Activated CD4-positive, alpha-beta T cell treated with anti-CD3 and anti-CD28 coated beads, Interleukin-2, Interleukin-4, amounts not matched to agents 100 ng/mL and 50 ng/mL, durations not matched to agents 16 hours and 8 hours (primary cell): ENCODE results near the gene NDUFS4.
"Not testable (repeated sequence)": the region's sequence is repeated elsewhere in the genome, so short reads cannot be mapped to it uniquely, and the experiment has no call there.

ENCODE experiments used
- DNase-seq: peaks from one replicate; pipeline ENCODE4 v3.0.0-alpha.2; 2020; ENCODE audit warnings: low spot score

NDUFS4 gene

DNA sequence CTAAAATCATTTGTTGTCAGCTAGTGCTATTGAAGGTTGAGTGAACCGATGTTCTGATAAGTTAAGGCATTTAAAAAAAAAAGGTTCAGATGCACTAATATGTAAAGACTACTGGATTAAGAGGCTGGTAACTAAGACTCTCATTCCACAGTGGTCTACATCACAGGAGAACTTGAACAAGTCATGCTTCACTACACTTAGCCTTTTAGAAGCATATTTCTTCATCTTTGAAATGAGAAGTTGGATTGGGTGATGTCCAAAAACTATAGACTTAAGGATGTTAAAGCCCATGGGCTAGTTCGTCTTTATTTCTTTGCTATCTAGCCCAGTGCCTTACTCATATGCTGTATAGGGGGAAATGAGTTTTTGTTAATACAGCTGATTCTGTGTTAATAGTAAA lies 107.2 kb downstream of the NDUFS4 start:
- DNase-seq: no peak

DNA sequence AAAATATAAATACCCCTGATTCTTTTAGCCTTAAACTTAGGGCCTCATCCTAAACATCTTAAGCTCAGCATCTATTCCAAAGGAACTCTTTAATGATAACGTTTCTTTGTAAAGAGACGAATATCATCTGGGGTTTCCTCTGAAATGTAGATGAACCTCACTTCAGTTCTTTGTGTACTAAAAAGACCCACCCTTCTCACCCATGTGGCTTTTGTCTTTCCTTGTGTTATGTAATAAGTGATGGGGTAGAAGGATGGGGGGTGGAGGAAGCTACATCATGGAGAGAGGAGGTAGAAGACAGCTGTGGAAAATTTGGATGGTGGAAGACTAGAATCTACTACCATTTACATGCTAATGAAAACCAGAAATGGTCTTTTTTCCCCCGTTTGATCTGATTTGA lies 111.0 kb downstream of the NDUFS4 start:
- DNase-seq: no peak

GRCh38 chr5:53674121-53674520 lies 113.7 kb downstream of the NDUFS4 start:
- no peak for DNase-seq

DNA sequence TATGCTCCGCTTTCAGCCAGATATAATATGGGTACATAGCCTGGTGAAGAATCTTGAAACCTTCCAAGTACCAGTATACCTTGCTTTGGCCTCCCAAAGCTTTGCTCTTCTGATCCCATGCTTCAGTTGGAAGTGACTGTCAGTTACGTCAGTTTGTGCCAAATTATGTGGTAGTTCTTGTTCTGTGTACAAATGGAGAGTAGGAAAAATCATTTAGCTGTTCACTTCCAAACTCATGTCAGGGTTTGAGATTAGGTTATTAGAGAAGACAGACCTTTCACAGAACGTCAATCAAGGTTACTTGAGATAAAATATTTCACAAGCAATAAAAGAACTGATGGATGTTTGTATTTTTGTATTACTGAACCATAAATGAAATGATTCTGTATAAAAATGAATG lies 117.2 kb downstream of the NDUFS4 start:
- DNase-seq: no peak

- no peak for DNase-seq
These were observed 118.7 kb downstream of the NDUFS4 start for GRCh38 chr5:53678981-53679660.

- no peak for DNase-seq
These were observed 120.6 kb downstream of the NDUFS4 start for GRCh38 chr5:53681079-53681478.

DNA sequence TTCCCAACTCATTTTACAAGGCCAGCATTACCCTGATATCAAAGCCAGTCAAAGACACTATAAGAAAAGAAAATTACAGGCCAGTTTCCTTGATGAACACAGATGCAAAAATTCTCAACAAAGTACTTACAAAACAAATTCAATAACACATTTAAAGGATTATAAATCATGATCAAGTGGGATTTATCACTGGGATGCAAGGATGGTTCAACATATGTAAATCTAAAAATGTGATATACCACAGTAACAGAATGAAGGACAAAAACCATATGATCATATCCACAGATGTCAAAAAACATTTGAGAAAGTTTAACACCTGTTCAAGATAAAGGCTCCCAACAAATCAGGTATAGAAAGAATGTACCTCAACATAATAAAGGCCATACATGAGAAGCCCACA lies 130.6 kb downstream of the NDUFS4 start:
- DNase-seq: no peak

DNA sequence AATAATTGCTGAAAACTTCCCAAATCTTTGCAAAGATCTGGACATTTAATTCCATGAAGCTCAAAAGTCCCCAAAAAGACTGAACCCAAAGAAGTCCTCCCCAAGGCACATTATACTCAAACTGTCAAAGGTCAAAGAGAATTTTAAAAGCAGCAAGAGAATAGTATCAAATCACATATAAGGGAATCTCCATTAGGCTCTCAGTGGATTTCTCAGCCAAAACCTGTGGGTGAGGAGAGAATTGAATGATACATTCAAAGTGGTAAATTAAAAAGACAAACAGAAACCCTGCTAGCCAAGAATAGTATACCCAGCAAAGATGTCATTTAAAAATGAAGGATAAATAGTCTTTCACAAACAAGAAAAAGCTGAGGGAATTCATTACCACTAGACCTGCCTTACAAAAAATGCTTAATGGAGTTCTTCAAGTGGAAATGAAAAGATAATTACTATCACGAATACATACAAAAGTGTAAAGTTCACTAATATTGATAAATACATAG lies 134.1 kb downstream of the NDUFS4 start:
- DNase-seq: no peak

- DNase-seq: not testable (repeated sequence)
These were observed 150.0 kb downstream of the NDUFS4 start for GRCh38 chr5:53710405-53710804.

GRCh38 chr5:53712327-53712726 lies 151.9 kb downstream of the NDUFS4 start:
- no peak for DNase-seq

DNA sequence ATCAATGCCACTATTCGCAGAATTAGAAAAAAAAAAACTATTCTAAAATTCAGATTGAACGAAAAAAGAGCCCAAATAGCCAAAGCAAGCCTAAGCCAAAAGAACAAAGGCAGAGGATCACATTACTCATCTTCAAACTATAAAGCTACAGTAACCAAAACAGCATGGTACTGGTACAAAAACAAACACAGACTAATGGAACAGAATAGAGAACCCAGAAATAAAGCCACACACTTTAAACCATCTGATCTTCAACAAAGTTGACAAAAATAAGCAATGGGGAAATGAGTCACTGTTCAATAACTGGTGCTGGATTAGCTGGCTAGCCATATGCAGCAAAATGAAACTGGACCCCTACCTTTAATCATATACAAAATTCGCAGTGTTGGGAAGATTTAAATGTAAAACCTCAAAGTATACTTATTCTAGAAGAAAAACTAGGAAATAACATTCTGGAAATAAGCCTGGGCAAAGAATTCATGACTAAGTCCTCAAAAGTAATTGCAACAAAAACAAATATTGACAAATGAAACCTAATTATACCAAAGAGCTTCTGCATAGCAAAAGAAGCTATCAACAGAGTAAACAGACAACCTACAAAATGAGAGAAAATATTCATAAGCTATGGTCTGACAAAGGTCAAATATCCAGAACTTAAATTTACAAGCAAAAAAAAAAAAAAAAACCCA lies 153.7 kb downstream of the NDUFS4 start:
- DNase-seq: no peak

DNA sequence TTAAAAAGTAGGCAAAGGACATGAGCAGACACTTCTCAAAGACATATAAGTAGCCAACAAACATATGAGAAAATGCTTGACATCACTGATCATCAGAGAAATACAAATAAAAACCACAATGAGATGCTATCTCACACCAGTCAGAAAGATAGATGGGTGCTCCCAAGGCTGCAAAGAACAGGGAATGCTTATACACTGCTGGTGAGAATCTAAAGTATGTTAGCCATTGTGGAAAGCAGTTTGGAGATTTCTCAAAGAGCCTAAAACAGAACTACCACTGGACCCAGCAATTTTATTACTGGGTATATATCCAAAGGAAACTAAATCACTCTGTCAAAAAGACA lies 154.2 kb downstream of the NDUFS4 start:
- no peak for DNase-seq

DNA sequence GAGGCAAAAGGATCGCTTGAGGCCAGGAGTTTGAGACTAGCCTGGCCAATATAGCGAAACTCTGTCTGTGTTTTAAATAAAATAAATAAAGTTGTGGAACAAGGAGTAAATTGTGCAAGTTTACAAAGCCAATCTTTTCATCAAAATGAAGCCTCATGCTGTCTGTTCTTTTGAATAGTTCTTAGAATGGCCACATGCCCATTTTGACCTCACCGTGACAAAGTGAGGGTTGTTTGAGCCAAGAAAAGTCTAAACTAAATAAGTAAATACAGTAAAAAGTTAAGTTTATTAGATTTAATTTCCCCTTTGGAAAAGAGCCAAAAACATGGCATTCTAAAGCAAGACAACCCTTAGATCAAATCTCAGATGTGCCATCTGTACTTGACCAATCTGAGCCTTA lies 165.7 kb downstream of the NDUFS4 start:
- no peak for DNase-seq

- no peak for DNase-seq
These were observed 170.5 kb downstream of the NDUFS4 start for GRCh38 chr5:53730943-53731342.
